Activated T-cell treated with anti-CD3 and anti-CD28 coated beads, Interleukin-2, amount 50 U/mL, for 72 hours (primary cell): ENCODE results near the gene C16orf54. TPM values are rescaled to one million over a fixed set of nuclear protein-coding genes. Genes with fewer than 3 reads are reported as not detected.
"Not testable (repeated sequence)": the region's sequence is repeated elsewhere in the genome, so short reads cannot be mapped to it uniquely, and the experiment has no call there.

ENCODE experiments used
- ATAC-seq, 2 donors: fragments of 150-1000 bp; cut with Tn5 transposase; replicated peaks in 1 of 2; 2 replicates each; pipeline ENCODE4 v1.10.0; 2021; ENCODE audit warnings: moderate library complexity in 2 of 2, mild to moderate bottlenecking in 1 of 2
- DNase-seq, 2 donors: peaks; one replicate each; pipeline ENCODE4 v3.0.0; 2021 to 2022; ENCODE audit warnings: mixed read lengths in 1 of 2
- H3K27ac Mint-ChIP-seq: one replicate; pipeline ENCODE4 v1.8.0; 2022; ENCODE audit warnings: mild to moderate bottlenecking, moderate library complexity, mixed read lengths
- H3K27me3 Mint-ChIP-seq: one replicate; pipeline ENCODE4 v1.8.0; 2022; ENCODE audit warnings: low read depth, mixed read lengths
- H3K36me3 Mint-ChIP-seq, 2 donors: one replicate each; pipeline ENCODE4 v1.8.0; 2022; ENCODE audit warnings: mixed read lengths in 2 of 2, mild to moderate bottlenecking in 1 of 2; ENCODE audit not compliant: insufficient read depth in 2 of 2
- H3K4me1 Mint-ChIP-seq: one replicate; pipeline ENCODE4 v1.8.0; 2022; ENCODE audit warnings: low read depth, mixed read lengths
- H3K4me3 Mint-ChIP-seq, 2 donors: one replicate each; pipeline ENCODE4 v1.8.0; 2022; ENCODE audit warnings: mild to moderate bottlenecking in 2 of 2, mixed read lengths in 2 of 2, moderate library complexity in 2 of 2
- H3K9me3 Mint-ChIP-seq, 2 donors: one replicate each; pipeline ENCODE4 v1.8.0; 2022; ENCODE audit warnings: mixed read lengths in 2 of 2
- total RNA-seq, 2 donors: library from RNA; stranded (reverse); gene quantifications; one replicate each; pipeline ENCODE4 v1.2.3, GENCODE V29; 2022

Gene C16orf54
- total RNA-seq: 10 to 100 TPM; 23.7 to 25.9 TPM

DNA sequence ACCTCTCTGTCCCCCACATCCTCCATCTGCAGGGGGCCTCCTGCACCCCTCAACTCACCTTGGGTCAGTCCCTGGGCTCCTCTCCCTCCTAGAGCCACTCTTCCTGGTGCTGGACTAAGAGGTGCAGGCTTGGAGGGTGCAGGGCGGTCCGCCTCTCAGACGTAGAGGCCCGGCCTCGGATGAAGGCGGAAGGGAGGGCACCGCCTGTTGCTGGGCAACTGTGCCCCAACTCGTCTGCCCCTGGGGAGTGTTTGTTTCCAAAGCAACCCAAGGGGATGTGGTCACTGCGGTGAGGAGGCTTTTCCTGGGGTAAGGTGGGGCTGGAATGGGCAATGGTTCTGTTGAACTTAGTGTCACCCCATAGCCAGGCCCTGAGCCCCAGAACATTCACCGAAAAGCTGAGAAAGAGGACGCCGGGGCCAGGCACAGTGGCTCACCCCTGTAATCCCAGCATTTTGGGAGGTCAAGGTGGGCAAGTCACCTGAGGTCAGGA, at the start of gene C16orf54:
TSS of gene C16orf54 (minus strand) at position 138 of the 493 bp plus-strand sequence. CDS start 1,039 bp downstream, outside the sequence.
- Mint-ChIP-seq H3K36me3 (peaks cover 6 to 12% of the 10 kb centered on the region in 2 donors), H3K27ac (peak within 1 kb of the TSS; percentile 98), H3K9me3 (no peaks in the 10 kb centered on the region), H3K4me3 (peak within 1 kb of the TSS; percentile 94 to 95), H3K4me1 (peaks cover 56% of the 10 kb centered on the region), H3K27me3 (no peaks in the 10 kb centered on the region)
- ATAC-seq (peak; percentile 90), DNase-seq (peak; percentile 91 to 92)

DNA sequence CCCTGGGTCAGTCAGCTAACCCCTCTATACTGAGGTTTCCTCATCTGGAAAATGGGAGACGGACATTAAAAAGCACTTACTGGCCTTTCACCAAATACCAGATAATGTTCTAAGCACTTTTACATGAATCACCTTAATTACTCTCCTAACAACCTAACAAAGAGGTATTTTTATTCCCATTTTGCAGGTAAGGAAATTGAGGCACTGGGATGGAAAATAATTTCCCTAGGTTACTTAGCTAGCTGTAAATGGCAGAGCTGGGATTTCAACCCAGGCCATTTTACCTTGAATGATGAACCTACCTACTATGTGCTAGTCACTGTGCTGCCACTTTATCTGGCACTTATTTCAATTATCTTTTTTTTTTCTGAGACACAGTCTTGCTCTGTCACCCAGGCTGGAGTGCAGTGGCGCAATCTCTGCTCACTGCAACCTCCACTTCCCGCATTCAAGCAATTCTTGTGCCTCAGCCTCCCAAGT, 48.5 kb upstream of the C16orf54 start:
- Mint-ChIP-seq H3K27me3 (no peaks in the 10 kb centered on the region), H3K4me3 (no peak overlapping the region), H3K36me3 (peaks cover 11 to 39% of the 10 kb centered on the region in 2 donors), H3K9me3 (no peaks in the 10 kb centered on the region), H3K27ac (no peak overlapping the region), H3K4me1 (peaks cover 32% of the 10 kb centered on the region)
- ATAC-seq (no peak), DNase-seq (no peak)

DNA sequence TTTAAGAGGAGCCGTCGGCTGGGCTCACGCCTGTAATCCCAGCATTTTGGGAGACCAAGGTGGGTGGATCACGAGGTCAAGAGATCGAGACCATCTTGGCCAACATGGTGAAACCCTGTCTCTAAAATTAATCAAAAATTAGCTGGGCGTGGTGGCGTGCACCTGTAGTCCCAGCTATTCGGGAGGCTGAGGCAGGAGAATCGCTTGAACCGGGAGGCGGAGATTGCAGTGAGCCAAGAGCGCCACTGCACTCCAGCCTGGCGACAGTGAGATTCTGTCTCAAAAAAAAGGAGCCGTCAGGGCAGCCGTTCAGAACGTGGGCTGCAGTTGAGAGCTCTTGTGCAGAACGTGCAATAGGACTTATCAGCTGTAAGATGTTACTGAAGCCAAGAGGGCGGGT, 47.4 kb upstream of the C16orf54 start:
- peaks cover 11 to 32% of the 10 kb centered on the region in 2 donors for H3K36me3 Mint-ChIP-seq

GRCh38 chr16:29791845-29792807, 46.3 kb upstream of the C16orf54 start:
- Mint-ChIP-seq H3K36me3 (peaks cover 11 to 29% of the 10 kb centered on the region in 2 donors), H3K4me1 (peaks cover 32% of the 10 kb centered on the region), H3K27ac (peak overlapping the region; percentile 92), H3K9me3 (no peaks in the 10 kb centered on the region), H3K27me3 (no peaks in the 10 kb centered on the region), H3K4me3 (peak overlapping the region; percentile 94)
- no peak for ATAC-seq
- no peak for DNase-seq

More for the DNA sequence above, 47.4 kb upstream of the C16orf54 start:
- H3K4me1 Mint-ChIP-seq: peaks cover 32% of the 10 kb centered on the region
- not testable (repeated sequence) for DNase-seq, ATAC-seq, H3K27me3 Mint-ChIP-seq, H3K9me3 Mint-ChIP-seq, H3K27ac Mint-ChIP-seq
- peak overlapping the region; percentile 94 for H3K4me3 Mint-ChIP-seq

- no peaks in the 10 kb centered on the region for H3K9me3 Mint-ChIP-seq
- peak overlapping the region; percentile 94 for H3K4me3 Mint-ChIP-seq
- ATAC-seq (peak in 1 of 2 donors; percentile 17), DNase-seq (no peak)
- H3K36me3 Mint-ChIP-seq: peaks cover 11 to 21% of the 10 kb centered on the region in 2 donors
- H3K27ac Mint-ChIP-seq: peak overlapping the region; percentile 92
- peaks cover 32% of the 10 kb centered on the region for H3K4me1 Mint-ChIP-seq
- no peaks in the 10 kb centered on the region for H3K27me3 Mint-ChIP-seq
Measured at GRCh38 chr16:29790949-29791844, 45.4 kb upstream of the C16orf54 start.

DNA sequence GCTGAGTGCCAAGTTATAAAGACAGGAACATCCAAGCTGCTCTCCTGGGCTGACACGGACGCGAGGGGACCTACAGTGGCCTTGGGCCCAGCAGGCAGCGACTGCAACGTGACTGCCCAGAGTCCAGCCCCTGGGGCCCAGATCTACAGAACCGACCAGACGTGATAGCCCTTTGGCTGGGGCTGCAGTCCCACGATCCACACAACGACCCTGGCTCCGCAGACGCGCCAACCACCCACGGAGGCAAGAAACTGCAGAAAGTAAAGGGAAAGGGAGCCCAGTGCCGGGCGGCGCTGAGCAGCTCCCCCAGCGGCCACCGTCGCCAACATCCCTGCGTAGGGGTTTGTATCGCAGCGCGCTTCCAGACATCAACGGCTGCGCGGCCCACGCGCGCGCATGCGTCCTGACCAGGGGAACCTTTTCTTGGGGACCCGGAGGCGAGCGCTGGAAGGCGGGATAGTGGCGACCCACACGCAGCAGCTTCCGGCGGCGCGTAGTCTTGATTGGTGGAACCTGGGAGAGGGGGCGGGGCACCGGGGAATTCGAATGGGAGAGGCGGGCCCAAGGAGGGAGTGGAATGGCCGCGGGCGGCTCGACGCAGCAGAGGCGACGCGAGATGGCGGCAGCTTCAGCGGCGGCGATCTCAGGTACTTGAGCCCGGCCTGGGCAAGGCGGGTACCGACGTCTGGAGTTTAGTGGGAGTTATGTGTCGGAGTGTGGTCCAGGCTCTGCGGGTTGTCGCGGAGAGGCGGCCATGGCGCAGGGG, 44.6 kb upstream of the C16orf54 start, which contains the start of gene KIF22:
TSS of gene KIF22 (plus strand) at position 569 of the 766 bp plus-strand sequence. CDS start at position 578, 9 bp downstream.
- DNase-seq (peak; percentile 100), ATAC-seq (peak; percentile 95 to 96)
- Mint-ChIP-seq H3K9me3 (no peaks in the 10 kb centered on the region), H3K27ac (peak within 1 kb of the TSS; percentile 92), H3K4me1 (peaks cover 35% of the 10 kb centered on the region), H3K27me3 (no peaks in the 10 kb centered on the region), H3K36me3 (peaks cover 11 to 18% of the 10 kb centered on the region in 2 donors), H3K4me3 (peak within 1 kb of the TSS; percentile 94)

- ATAC-seq (no peak), DNase-seq (peak in 1 of 2 donors; percentile 16)
- H3K27me3 Mint-ChIP-seq: no peaks in the 10 kb centered on the region
- peak overlapping the region; percentile 92 for H3K27ac Mint-ChIP-seq
- H3K4me1 Mint-ChIP-seq: peaks cover 41% of the 10 kb centered on the region
- no peaks in the 10 kb centered on the region for H3K9me3 Mint-ChIP-seq
- peak overlapping the region; percentile 94 for H3K4me3 Mint-ChIP-seq
- H3K36me3 Mint-ChIP-seq: peaks cover 11 to 18% of the 10 kb centered on the region in 2 donors
Measured at GRCh38 chr16:29789775-29790182, 44.0 kb upstream of the C16orf54 start.

GRCh38 chr16:29787155-29787554, 41.4 kb upstream of the C16orf54 start:
- not testable (repeated sequence) for H3K9me3 Mint-ChIP-seq, H3K27ac Mint-ChIP-seq, H3K27me3 Mint-ChIP-seq, ATAC-seq, H3K36me3 Mint-ChIP-seq, H3K4me3 Mint-ChIP-seq, DNase-seq
- H3K4me1 Mint-ChIP-seq: peaks cover 35% of the 10 kb centered on the region

GRCh38 chr16:29784901-29785500, 39.2 kb upstream of the C16orf54 start:
- no peaks in the 10 kb centered on the region for H3K27me3 Mint-ChIP-seq
- H3K27ac Mint-ChIP-seq: no peak overlapping the region
- DNase-seq (peak; percentile 79 to 82), ATAC-seq (peak; percentile 68 to 81)
- H3K9me3 Mint-ChIP-seq: no peaks in the 10 kb centered on the region
- peaks cover 27% of the 10 kb centered on the region for H3K4me1 Mint-ChIP-seq
- no peaks in the 10 kb centered on the region for H3K36me3 Mint-ChIP-seq
- peak overlapping the region; percentile 67 to 77 for H3K4me3 Mint-ChIP-seq

DNA sequence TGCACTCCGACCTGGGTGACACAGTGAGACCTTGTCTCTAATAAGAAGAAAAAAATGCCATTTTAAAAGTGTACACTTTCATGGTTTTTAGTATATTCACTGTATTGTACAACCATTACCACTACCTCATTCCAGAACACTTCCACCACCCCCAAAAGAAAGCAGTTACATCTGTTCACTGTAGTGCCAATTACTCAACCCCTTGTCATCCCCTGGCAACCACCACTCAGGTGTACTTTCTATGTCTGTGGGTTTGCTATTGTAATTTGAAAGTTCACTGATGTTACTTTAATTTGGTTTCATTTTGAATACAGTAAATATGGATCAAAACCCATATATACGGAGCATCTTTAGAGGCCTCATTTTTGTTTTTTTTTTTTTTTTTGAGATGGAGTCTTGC, 38.4 kb upstream of the C16orf54 start:
- Mint-ChIP-seq H3K4me1 (peaks cover 23% of the 10 kb centered on the region), H3K4me3 (peak overlapping the region; percentile 45 to 67), H3K36me3 (no peaks in the 10 kb centered on the region), H3K27me3 (no peaks in the 10 kb centered on the region), H3K9me3 (no peaks in the 10 kb centered on the region), H3K27ac (no peak overlapping the region)
- DNase-seq: peak; percentile 43 to 66
- peak; percentile 91 to 96 for ATAC-seq

DNA sequence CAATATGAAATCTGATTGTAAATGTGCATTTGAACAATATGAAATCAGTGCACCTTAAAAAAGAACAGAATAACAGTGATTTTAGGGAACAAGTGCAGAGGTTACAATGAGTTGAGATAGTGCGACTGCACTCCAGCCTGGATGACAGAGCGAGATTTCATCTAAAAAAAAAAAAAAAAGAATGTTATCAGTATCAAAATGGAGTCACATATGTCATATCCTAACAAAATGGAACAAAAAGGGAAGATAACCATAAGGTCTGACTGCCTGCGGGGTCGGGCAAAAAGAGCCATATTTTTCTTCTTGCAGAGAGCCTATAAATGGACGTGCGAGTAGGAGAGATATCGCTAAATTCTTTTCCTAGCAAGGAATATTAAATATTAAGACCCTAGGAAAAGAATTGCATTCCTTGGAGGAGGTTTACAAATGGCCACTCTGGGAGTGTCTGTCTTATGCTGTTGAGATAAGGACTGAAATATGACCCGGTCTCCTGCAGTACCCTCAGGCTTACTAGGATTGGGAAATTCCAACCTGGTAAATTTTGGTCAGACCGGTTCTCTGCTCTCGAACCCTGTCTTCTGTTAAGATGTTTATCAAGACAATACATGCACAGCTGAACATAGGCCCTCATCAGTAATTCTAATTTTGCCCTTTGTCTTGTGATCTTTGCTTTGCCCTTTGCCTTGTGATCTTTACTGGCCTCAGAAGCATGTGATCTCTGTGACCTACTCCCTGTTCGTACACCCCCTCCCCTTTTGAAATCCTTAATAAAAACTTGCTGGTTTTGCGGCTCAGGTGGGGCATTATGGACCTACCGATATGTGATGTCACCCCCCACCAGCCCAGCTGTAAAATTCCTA, 37.5 kb upstream of the C16orf54 start:
- H3K27ac Mint-ChIP-seq, H3K4me3 Mint-ChIP-seq, H3K36me3 Mint-ChIP-seq, H3K27me3 Mint-ChIP-seq, ATAC-seq, H3K9me3 Mint-ChIP-seq, DNase-seq: not testable (repeated sequence)
- peaks cover 23% of the 10 kb centered on the region for H3K4me1 Mint-ChIP-seq
